DND-41 (cell line): ENCODE data around the gene EVX1.

Experiments used
- ATAC-seq: fragments of 200-7000 bp; cut with Tn5 transposase; 3 replicates; pipeline ENCODE4 v1.9.1; 2021; ENCODE audit warnings: low read depth; ENCODE audit not compliant: insufficient read depth
- DNase-seq: peaks from one replicate; pipeline ENCODE4 v3.0.0-alpha.2; 2020
- H2AFZ ChIP-seq: 2 replicates; pipeline ENCODE4 v1.6.0; 2012; ENCODE audit warnings: low read depth, low read length
- H3K27ac ChIP-seq: 2 replicates; pipeline ENCODE4 v1.5.1; 2012; ENCODE audit warnings: low read length, inconsistent platforms
- H3K27me3 ChIP-seq: fragments of 200-600 bp; sonication (generic); 2 replicates; pipeline ENCODE4 v1.6.0; 2012; ENCODE audit warnings: low read length, mild to moderate bottlenecking, inconsistent platforms; ENCODE audit not compliant: insufficient read depth, poor library complexity
- H3K36me3 ChIP-seq: 2 replicates; pipeline ENCODE4 v1.5.1; 2012; ENCODE audit warnings: low read length, inconsistent platforms; ENCODE audit not compliant: insufficient read depth
- H3K4me1 ChIP-seq: 2 replicates; pipeline ENCODE4 v1.5.1; 2012; ENCODE audit warnings: mild to moderate bottlenecking, low read length; ENCODE audit not compliant: insufficient read depth
- H3K4me2 ChIP-seq: 2 replicates; pipeline ENCODE4 v1.6.0; 2012; ENCODE audit warnings: mild to moderate bottlenecking, moderate library complexity, low read length, inconsistent platforms; ENCODE audit not compliant: insufficient read depth
- H3K4me3 ChIP-seq, 2 experiments: fragments of 200-600 bp in 1 of 2; shearing (Covaris generic) in 1 of 2; 2 replicates each; pipeline ENCODE4 v1.5.1; 2012 to 2016; ENCODE audit warnings: inconsistent platforms in 2 of 2, low read length in 2 of 2, mild to moderate bottlenecking in 2 of 2, low read depth in 1 of 2, moderate library complexity in 1 of 2
- H3K79me2 ChIP-seq: 2 replicates; pipeline ENCODE4 v1.6.0; 2012; ENCODE audit warnings: low read length, inconsistent platforms; ENCODE audit not compliant: insufficient read depth
- H3K9ac ChIP-seq: 2 replicates; pipeline ENCODE4 v1.6.0; 2012; ENCODE audit warnings: low read depth, mild to moderate bottlenecking, inconsistent platforms, low read length, moderate library complexity
- H3K9me3 ChIP-seq: 2 replicates; pipeline ENCODE4 v1.5.1; 2012; ENCODE audit warnings: low read length, moderate library complexity, mild to moderate bottlenecking, inconsistent platforms; ENCODE audit not compliant: insufficient read depth, severe bottlenecking
- H4K20me1 ChIP-seq: 2 replicates; pipeline ENCODE4 v1.6.0; 2012; ENCODE audit warnings: low read length; ENCODE audit not compliant: insufficient read depth
- CTCF ChIP-seq: IDR thresholded peaks from 2 replicates; pipeline ENCODE4 v1.5.1; 2012; ENCODE audit warnings: borderline replicate concordance, low read length, moderate library complexity, mild to moderate bottlenecking; ENCODE audit not compliant: poor library complexity, severe bottlenecking; ENCODE audit errors: extremely low read depth
- EZH2 ChIP-seq: IDR thresholded peaks from 3 replicates; pipeline ENCODE4 v1.6.1; 2012; ENCODE audit warnings: borderline replicate concordance, low read depth, mild to moderate bottlenecking, moderate library complexity, low read length, inconsistent platforms; ENCODE audit not compliant: severe bottlenecking

The EVX1 gene

GRCh38 chr7:27202862-27203134, 39.8 kb upstream of the EVX1 start:
- no peaks in the 10 kb centered on the region for H4K20me1 ChIP-seq
- no peak overlapping the region for H3K4me3 ChIP-seq
- no peak overlapping the region for H3K9ac ChIP-seq
- H3K4me2 ChIP-seq: no peak overlapping the region
- no peak for TF ChIP-seq CTCF
- TF ChIP-seq EZH2: no peak
- H3K4me1 ChIP-seq: peaks cover 25% of the 10 kb centered on the region
- no peaks in the 10 kb centered on the region for H3K9me3 ChIP-seq
- peaks cover 24% of the 10 kb centered on the region for H3K27me3 ChIP-seq
- no peak for ATAC-seq
- no peaks in the 10 kb centered on the region for H3K36me3 ChIP-seq
- H2AFZ ChIP-seq: no peak overlapping the region
- DNase-seq: no peak
- no peaks in the 10 kb centered on the region for H3K79me2 ChIP-seq
- H3K27ac ChIP-seq: no peak overlapping the region

GRCh38 chr7:27203365-27203953, 39.1 kb upstream of the EVX1 start:
- DNase-seq (no peak), ATAC-seq (no peak)
- Histone ChIP-seq H3K27ac (no peak overlapping the region), H3K9ac (no peak overlapping the region), H3K4me1 (peaks cover 20% of the 10 kb centered on the region), H3K4me2 (no peak overlapping the region), H3K27me3 (peaks cover 20% of the 10 kb centered on the region), H4K20me1 (no peaks in the 10 kb centered on the region), H2AFZ (no peak overlapping the region), H3K9me3 (no peaks in the 10 kb centered on the region), H3K4me3 (no peak overlapping the region), H3K36me3 (no peaks in the 10 kb centered on the region), H3K79me2 (no peaks in the 10 kb centered on the region)
- TF ChIP-seq EZH2 (peak; percentile 27), CTCF (no peak)

- H3K27ac ChIP-seq: no peak overlapping the region
- no peaks in the 10 kb centered on the region for H3K9me3 ChIP-seq
- ATAC-seq: no peak
- no peaks in the 10 kb centered on the region for H3K79me2 ChIP-seq
- H3K4me2 ChIP-seq: no peak overlapping the region
- no peak overlapping the region for H3K4me3 ChIP-seq
- DNase-seq: no peak
- no peaks in the 10 kb centered on the region for H4K20me1 ChIP-seq
- TF ChIP-seq EZH2 (no peak), CTCF (no peak)
- no peak overlapping the region for H3K9ac ChIP-seq
- peaks cover 13% of the 10 kb centered on the region for H3K4me1 ChIP-seq
- H3K27me3 ChIP-seq: peaks cover 19% of the 10 kb centered on the region
- H2AFZ ChIP-seq: no peak overlapping the region
- no peaks in the 10 kb centered on the region for H3K36me3 ChIP-seq
Measured at GRCh38 chr7:27203964-27204594, 38.5 kb upstream of the EVX1 start.
